Retinal pigment epithelial cell (primary cell): ENCODE measurements around the gene KCNC4.

ENCODE experiments used
- DNase-seq: peaks from one replicate; pipeline ENCODE4 v3.0.0-alpha.2; 2010; ENCODE audit warnings: low read depth
- H3K4me3 ChIP-seq: 2 replicates; pipeline ENCODE4 v1.5.1; 2011; ENCODE audit warnings: mild to moderate bottlenecking, low read length, control low read depth, moderate library complexity
- CTCF ChIP-seq: conservative IDR thresholded peaks from 2 replicates; pipeline ENCODE4 v1.5.1; 2011; ENCODE audit warnings: low read depth, low read length, control low read depth, inconsistent platforms

The KCNC4 gene

GRCh38 chr1:110166861-110167260 is 43.3 kb upstream of the KCNC4 start:
- DNase-seq: no peak
- TF ChIP-seq CTCF: no peak
- H3K4me3 ChIP-seq: no peak overlapping the region

DNA sequence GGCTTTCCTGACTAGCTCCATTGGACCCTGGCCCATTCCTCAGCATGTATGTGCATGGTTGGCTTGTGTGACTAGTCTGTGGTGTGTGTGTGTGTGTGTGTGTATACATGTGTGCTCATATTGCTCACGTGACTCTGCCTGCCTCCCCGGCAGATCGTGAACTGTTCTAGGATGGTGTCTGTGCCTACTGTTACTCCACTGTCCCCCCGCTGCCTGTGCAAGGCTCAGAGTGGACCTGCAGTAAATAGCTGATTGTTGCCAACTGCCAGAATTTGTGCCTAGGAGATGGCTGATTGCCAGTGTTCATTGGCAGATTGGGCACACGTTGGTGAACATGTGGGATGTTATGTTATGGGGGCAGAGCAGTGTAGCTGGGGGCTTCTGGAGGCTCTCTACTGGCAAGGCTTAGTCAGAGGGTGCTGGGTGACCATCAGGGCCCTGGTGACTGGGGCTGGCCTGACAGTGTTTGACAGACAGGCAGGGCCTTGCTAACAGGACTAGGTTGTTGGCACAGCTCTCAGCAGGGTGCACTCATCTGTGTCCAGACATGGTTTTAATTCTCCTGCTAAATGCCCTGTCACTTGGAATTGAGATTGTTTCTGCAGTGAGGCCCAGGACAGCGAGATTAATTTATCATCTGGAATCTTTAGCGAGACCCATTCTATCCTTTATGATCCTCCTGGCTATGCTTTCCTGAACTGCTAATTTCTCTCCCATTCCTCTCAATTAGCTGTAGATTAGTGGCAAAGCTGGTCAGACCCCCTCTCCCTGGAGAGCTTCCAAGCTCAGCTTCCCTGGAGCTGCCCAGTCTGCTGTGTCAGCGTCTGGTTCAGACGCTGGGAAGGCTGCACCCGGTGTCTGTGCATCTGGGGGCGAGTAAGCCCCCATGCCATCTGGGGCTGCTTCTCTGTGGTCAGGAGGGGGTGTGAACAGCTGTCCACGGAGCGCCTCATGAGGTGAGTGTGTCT is 39.1 kb upstream of the KCNC4 start:
- no peak overlapping the region for H3K4me3 ChIP-seq
- TF ChIP-seq CTCF: no peak
- DNase-seq: peak; percentile 54

- H3K4me3 ChIP-seq: no peak overlapping the region
- no peak for DNase-seq
- no peak for TF ChIP-seq CTCF
These were observed 38.1 kb upstream of the KCNC4 start for GRCh38 chr1:110172001-110172400.

GRCh38 chr1:110173466-110174105 is 36.5 kb upstream of the KCNC4 start:
- peak; percentile 23 for TF ChIP-seq CTCF
- no peak overlapping the region for H3K4me3 ChIP-seq
- peak; percentile 33 for DNase-seq

DNA sequence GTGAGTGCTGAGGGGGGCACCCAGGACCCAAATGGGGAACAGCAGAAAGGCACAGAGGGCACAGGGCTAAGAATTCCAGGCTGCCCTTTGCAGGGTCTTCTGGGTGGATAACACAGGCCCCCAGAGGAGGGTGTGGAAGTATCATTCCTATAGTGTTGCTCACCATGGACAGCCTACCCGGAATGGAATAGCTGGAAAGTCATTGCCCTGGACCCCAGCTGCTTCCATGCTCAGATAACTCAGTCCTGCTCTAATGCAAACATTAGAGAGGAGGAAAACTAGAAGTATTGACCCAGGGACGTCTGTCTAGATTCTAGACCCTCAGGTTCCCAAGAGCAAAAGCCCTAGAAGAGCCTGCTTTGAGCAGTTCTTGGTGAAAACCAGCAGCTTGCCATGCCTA is 35.2 kb upstream of the KCNC4 start:
- H3K4me3 ChIP-seq: no peak overlapping the region
- no peak for DNase-seq
- TF ChIP-seq CTCF: no peak

DNA sequence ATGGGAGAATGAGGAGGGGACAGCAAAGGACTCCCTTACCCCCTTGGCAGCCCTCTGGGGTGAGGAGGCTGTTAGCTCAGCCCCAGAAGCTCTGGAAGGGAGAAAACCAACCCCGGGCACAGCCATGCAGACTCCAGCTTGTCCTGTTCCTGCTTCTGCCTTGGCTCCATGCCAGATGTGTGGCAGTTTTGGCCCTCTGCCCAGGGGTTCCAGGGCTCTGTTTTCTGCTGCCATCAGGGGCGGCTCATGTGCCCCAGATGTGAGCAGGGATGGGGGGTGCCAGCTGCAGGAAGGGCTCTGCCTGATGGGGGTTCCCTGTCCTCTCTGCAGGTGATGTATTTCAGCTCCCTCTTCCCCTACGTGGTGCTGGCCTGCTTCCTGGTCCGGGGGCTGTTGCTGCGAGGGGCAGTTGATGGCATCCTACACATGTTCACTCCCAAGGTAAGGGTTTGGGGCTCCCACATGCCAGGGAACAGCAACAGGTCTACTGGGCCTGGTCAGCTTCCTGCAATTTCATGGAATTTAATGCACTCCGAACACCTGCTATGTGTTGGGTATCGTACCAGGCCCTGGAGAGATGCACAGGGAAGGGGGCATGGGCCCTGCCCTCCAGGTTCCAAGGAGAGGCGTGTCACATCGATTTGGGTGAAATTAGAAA is 33.7 kb upstream of the KCNC4 start:
- TF ChIP-seq CTCF: no peak
- no peak for DNase-seq
- H3K4me3 ChIP-seq: no peak overlapping the region
